IMR-90 (cell line): ENCODE results near the gene C12orf57. TPM values are rescaled to one million over a fixed set of nuclear protein-coding genes. Genes with fewer than 3 reads are reported as not detected.

Source experiments
- ATAC-seq: fragments of 200-7000 bp; cut with Tn5 transposase; 2 replicates; pipeline ENCODE4 v1.9.1; 2020; ENCODE audit warnings: low read depth, mild to moderate bottlenecking, moderate library complexity
- BruUV-seq: library from RNA; stranded (reverse); fragments of 400-500 nt; replicated peaks from 2 replicates; lab custom pipeline; 2021; lab: Mats Ljungman, UMichigan
- CTCF ChIA-PET: fragments of 300-600 bp; formaldehyde crosslinking; extraction: SDS; loops from one replicate; lab custom pipeline; 2021; ENCODE audit warnings: antibody characterized with exemption; lab: Yijun Ruan, JAX
- POLR2A ChIA-PET: fragments of 300-600 bp; sonication (Branson Sonifier 250); formaldehyde crosslinking; loops from one replicate; lab custom pipeline; 2022; ENCODE audit warnings: antibody characterized with exemption; ENCODE audit not compliant: unreplicated experiment; lab: Charles Lee
- DNase-seq: peaks from one replicate; pipeline ENCODE4 v3.0.0; 2013
- H2AFZ ChIP-seq: replicated peaks from 2 replicates; pipeline ENCODE3; 2013; ENCODE audit warnings: low read length, mild to moderate bottlenecking; ENCODE audit not compliant: poor library complexity
- H2AK5ac ChIP-seq: 2 replicates; pipeline ENCODE4 v1.6.1; 2013; ENCODE audit warnings: low read depth, low read length, inconsistent platforms
- H2AK9ac ChIP-seq: replicated peaks from 2 replicates; pipeline ENCODE3; 2013; ENCODE audit warnings: mild to moderate bottlenecking, low read depth, low read length, moderate library complexity; ENCODE audit not compliant: poor library complexity
- H2BK120ac ChIP-seq: 2 replicates; pipeline ENCODE4 v1.6.1; 2013; ENCODE audit warnings: low read depth, low read length, inconsistent platforms
- H2BK15ac ChIP-seq: 3 replicates; pipeline ENCODE4 v1.6.1; 2013; ENCODE audit warnings: low read depth, low read length, inconsistent platforms
- H2BK20ac ChIP-seq: 2 replicates; pipeline ENCODE4 v1.6.1; 2013; ENCODE audit warnings: low read depth, mild to moderate bottlenecking, inconsistent platforms, low read length, moderate library complexity
- H2BK5ac ChIP-seq: 2 replicates; pipeline ENCODE4 v1.6.1; 2013; ENCODE audit warnings: mild to moderate bottlenecking, low read depth, low read length, inconsistent platforms; ENCODE audit not compliant: poor library complexity, severe bottlenecking
- H3K14ac ChIP-seq: replicated peaks from 2 replicates; pipeline ENCODE4 v1.6.1; 2013; ENCODE audit warnings: low read depth, low read length, inconsistent platforms
- H3K18ac ChIP-seq: 2 replicates; pipeline ENCODE4 v1.6.1; 2013; ENCODE audit warnings: low read depth, low read length, control low read depth
- H3K23ac ChIP-seq: 2 replicates; pipeline ENCODE4 v1.6.1; 2013; ENCODE audit warnings: low read depth, low read length, inconsistent platforms
- H3K27ac ChIP-seq: 2 replicates; pipeline ENCODE4 v1.5.1; 2013; ENCODE audit warnings: mild to moderate bottlenecking, control low read depth, low read length; ENCODE audit not compliant: insufficient read depth
- H3K27me3 ChIP-seq: 2 replicates; pipeline ENCODE4 v1.6.1; 2013; ENCODE audit warnings: low read length; ENCODE audit not compliant: control insufficient read depth, insufficient read depth
- H3K36me3 ChIP-seq: 2 replicates; pipeline ENCODE4 v1.6.1; 2013; ENCODE audit warnings: low read length, mixed read lengths; ENCODE audit not compliant: control insufficient read depth, insufficient read depth
- H3K4ac ChIP-seq: 2 replicates; pipeline ENCODE4 v1.6.1; 2013; ENCODE audit warnings: low read depth, low read length, inconsistent platforms
- H3K4me1 ChIP-seq: 2 replicates; pipeline ENCODE4 v1.6.1; 2013; ENCODE audit warnings: low read length, mixed read lengths; ENCODE audit not compliant: control insufficient read depth, insufficient read depth
- H3K4me2 ChIP-seq: 2 replicates; pipeline ENCODE4 v1.6.1; 2013; ENCODE audit warnings: low read depth, mild to moderate bottlenecking, control low read depth, low read length, moderate library complexity
- H3K4me3 ChIP-seq: 2 replicates; pipeline ENCODE4 v1.5.1; 2013; ENCODE audit warnings: low read depth, mild to moderate bottlenecking, control low read depth, low read length, moderate library complexity; ENCODE audit not compliant: insufficient read depth
- H3K56ac ChIP-seq: 2 replicates; pipeline ENCODE4 v1.6.1; 2013; ENCODE audit warnings: low read length, inconsistent platforms; ENCODE audit not compliant: insufficient read depth; ENCODE audit errors: extremely low read depth
- H3K79me1 ChIP-seq, 2 experiments: 2 replicates each; pipeline ENCODE4 v1.6.1; 2013; ENCODE audit warnings: low read length in 2 of 2, inconsistent platforms in 1 of 2, low read depth in 1 of 2
- H3K9ac ChIP-seq: 2 replicates; pipeline ENCODE4 v1.6.1; 2013; ENCODE audit warnings: low read depth, low read length, control low read depth
- H3K9me1 ChIP-seq: 2 replicates; pipeline ENCODE4 v1.6.1; 2013; ENCODE audit warnings: low read length, inconsistent platforms; ENCODE audit not compliant: insufficient read depth
- H3K9me3 ChIP-seq: 2 replicates; pipeline ENCODE4 v1.6.1; 2013; ENCODE audit warnings: low read length; ENCODE audit not compliant: control insufficient read depth, insufficient read depth
- H4K20me1 ChIP-seq: 2 replicates; pipeline ENCODE4 v1.6.1; 2013; ENCODE audit warnings: low read length, inconsistent platforms; ENCODE audit not compliant: insufficient read depth
- H4K5ac ChIP-seq: 2 replicates; pipeline ENCODE4 v1.6.1; 2013; ENCODE audit warnings: mild to moderate bottlenecking, low read depth, low read length, control low read depth
- H4K8ac ChIP-seq, 2 experiments: 2 replicates each; pipeline ENCODE4 v1.6.1; 2013; ENCODE audit warnings: low read depth in 2 of 2, low read length in 2 of 2, control low read depth in 1 of 2, inconsistent platforms in 1 of 2
- H4K91ac ChIP-seq: 2 replicates; pipeline ENCODE4 v1.6.1; 2013; ENCODE audit warnings: low read depth, low read length, inconsistent platforms; ENCODE audit not compliant: insufficient read depth
- BHLHE40 ChIP-seq: fragments of 150-350 bp; IDR thresholded peaks from 2 replicates; pipeline ENCODE4 v1.6.1; 2016; ENCODE audit warnings: mild to moderate bottlenecking, low read depth, low read length
- CEBPB ChIP-seq: IDR thresholded peaks from 2 replicates; pipeline ENCODE4 v1.6.1; 2012; ENCODE audit warnings: low read depth, low read length, improper control_type of control experiment
- CHD1 ChIP-seq: IDR thresholded peaks from 2 replicates; pipeline ENCODE4 v1.6.1; 2012; ENCODE audit warnings: low read depth, low read length, improper control_type of control experiment
- CTCF ChIP-seq: conservative IDR thresholded peaks from 2 replicates; pipeline ENCODE4 v1.5.1; 2012; ENCODE audit warnings: mild to moderate bottlenecking, low read depth, low read length, improper control_type of control experiment
- ELK1 ChIP-seq: fragments of 150-350 bp; IDR thresholded peaks from 2 replicates; pipeline ENCODE4 v1.6.1; 2016; ENCODE audit warnings: low read depth, mild to moderate bottlenecking, low read length, moderate library complexity, borderline replicate concordance
- FOS ChIP-seq: fragments of 150-350 bp; IDR thresholded peaks from 2 replicates; pipeline ENCODE4 v1.6.1; 2016; ENCODE audit warnings: low read depth, low read length
- MAFK ChIP-seq: IDR thresholded peaks from 2 replicates; pipeline ENCODE4 v1.6.1; 2012; ENCODE audit warnings: low read depth, low read length, improper control_type of control experiment
- MAZ ChIP-seq: IDR thresholded peaks from 2 replicates; pipeline ENCODE4 v1.6.1; 2012; ENCODE audit warnings: low read depth, mild to moderate bottlenecking, low read length, improper control_type of control experiment, moderate library complexity, borderline replicate concordance
- MXI1 ChIP-seq: IDR thresholded peaks from 2 replicates; pipeline ENCODE4 v1.6.1; 2012; ENCODE audit warnings: low read depth, mild to moderate bottlenecking, low read length, moderate library complexity, borderline replicate concordance
- POLR2A ChIP-seq: IDR thresholded peaks from 2 replicates; pipeline ENCODE4 v1.6.1; 2012; ENCODE audit warnings: mild to moderate bottlenecking, low read depth, low read length
- RAD21 ChIP-seq: IDR thresholded peaks from 2 replicates; pipeline ENCODE4 v1.6.1; 2012; ENCODE audit warnings: low read length, improper control_type of control experiment
- RCOR1 ChIP-seq: IDR thresholded peaks from 2 replicates; pipeline ENCODE4 v1.6.1; 2012; ENCODE audit warnings: mild to moderate bottlenecking, low read length, improper control_type of control experiment; ENCODE audit not compliant: insufficient replicate concordance
- USF2 ChIP-seq: fragments of 150-350 bp; IDR thresholded peaks from 2 replicates; pipeline ENCODE4 v1.6.1; 2017; ENCODE audit warnings: mild to moderate bottlenecking, antibody characterized with exemption, low read length, low read depth
- WGBS, 2 experiments: methylation state at CpG; one replicate each; pipeline versions ENCODE4 v1.1.5 to v1.1.7; 2013; ENCODE audit warnings: missing lambda C conversion rate in 2 of 2; ENCODE audit not compliant: insufficient read length in 1 of 2; ENCODE audit errors: extremely low coverage in 2 of 2; 5-methylcytosine and 5-hydroxymethylcytosine counted together
- dilution Hi-C: fragments of 300-500 bp; cut with HindIII; formaldehyde crosslinking; loops from one replicate; pipeline ENCODE4 v1.14.3; 2018; ENCODE audit warnings: low sequenced_read_pairs; ENCODE audit not compliant: unreplicated experiment
- in situ Hi-C: fragments of 300-500 bp; cut with MboI; formaldehyde crosslinking; loops from 3 replicates; pipeline ENCODE4 v1.14.3; 2019; ENCODE audit warnings: low sequenced_read_pairs, inconsistent platforms, mixed read lengths
- intact Hi-C: fragments of 100-400 bp; cut with micrococcal nuclease; formaldehyde crosslinking; loops from 2 replicates; pipeline ENCODE4 v1.10.0; 2022
- polyA plus RNA-seq, 3 experiments: library from polyadenylated mRNA; depleted of rRNA; stranded (reverse); fragments of >200 nt; gene quantifications; 2 replicates each; pipeline ENCODE4 v1.2.3, GENCODE V29; 2012; ENCODE audit warnings: low replicate concordance in 1 of 3
- total RNA-seq: library from RNA; depleted of rRNA; stranded (reverse); fragments of >200 nt; gene quantifications from 2 replicates; pipeline ENCODE4 v1.2.3, GENCODE V29; 2012

C12orf57 gene
- total and polyA plus RNA-seq, 2 of the 4 experiments (the other 2 are of a cell fraction) = 238 to 530 TPM

GRCh38 chr12:6929466-6930452, 14.1 kb upstream of the C12orf57 start:
- peak overlapping the region; percentile 98 for H3K4me2 ChIP-seq
- peak overlapping the region; percentile 51; the same call in 1 of the 2 replicates for H2AK5ac ChIP-seq
- peak overlapping the region; percentile 76 for H3K9ac ChIP-seq
- no peak overlapping the region for H4K5ac ChIP-seq
- peaks cover 12% of the 10 kb centered on the region for H3K9me1 ChIP-seq
- no peak overlapping the region for H2BK15ac ChIP-seq
- dilution Hi-C loops (no loop called here), intact Hi-C loops (no loop called here), in situ Hi-C loops (no loop called here)
- peak overlapping the region; percentile 91 for H3K14ac ChIP-seq
- H3K23ac ChIP-seq = peak overlapping the region; percentile 96
- H3K27ac ChIP-seq = peak overlapping the region; percentile 95
- no TSS peak for BruUV-seq
- H3K4ac ChIP-seq = peak overlapping the region; percentile 83; the same call in 1 of the 2 replicates
- peak overlapping the region; percentile 93 for H3K4me3 ChIP-seq
- no peak overlapping the region for H2AFZ ChIP-seq
- peaks cover 58% of the 10 kb centered on the region for H4K20me1 ChIP-seq
- ChIA-PET POLR2A (no interaction called here), CTCF (interaction anchor here (1.0 kb wide), 1 partner anchor 57 kb away, joined by 3 read pairs; the partner anchor contains the start of gene SPSB2)
- no peak overlapping the region for H3K18ac ChIP-seq
- H3K4me1 ChIP-seq = peaks cover 30% of the 10 kb centered on the region
- no peak overlapping the region for H4K91ac ChIP-seq
- DNase-seq (no peak), ATAC-seq (no peak)
- H2AK9ac ChIP-seq = peak overlapping the region; percentile 94
- peaks cover 12 to 60% of the 10 kb centered on the region in 2 experiments; a peak in 3 of 4 replicates for H3K79me1 ChIP-seq
- H4K8ac ChIP-seq = no peak overlapping the region
- peak overlapping the region; percentile 89 for H2BK5ac ChIP-seq
- H3K27me3 ChIP-seq = no peaks in the 10 kb centered on the region
- H3K56ac ChIP-seq = peak overlapping the region; percentile 76
- WGBS, 2 experiments = 57% methylated on average over 1 of the region's 7 CpGs; no CpG with 5 or more reads in 1 of the 2 experiments
- H2BK120ac ChIP-seq = no peak overlapping the region
- H2BK20ac ChIP-seq = no peak overlapping the region
- no peaks in the 10 kb centered on the region for H3K9me3 ChIP-seq
- peaks cover 17% of the 10 kb centered on the region for H3K36me3 ChIP-seq
- TF ChIP-seq RCOR1 (no peak), CTCF (no peak), CEBPB (no peak), BHLHE40 (no peak), MXI1 (no peak), MAZ (no peak), FOS (no peak), POLR2A (no peak), USF2 (no peak), MAFK (no peak), CHD1 (no peak), ELK1 (no peak), RAD21 (no peak)
